Ascending aorta (tissue), 2 donors: ENCODE measurements around the gene ZFX. TPM values are rescaled to one million over a fixed set of nuclear protein-coding genes. Genes with fewer than 3 reads are reported as not detected.
A peak's percentile ranks its signal among the peaks of the same experiment; 100 is the strongest.

ENCODE experiments used
- DNase-seq, 2 donors: peaks; one replicate each; pipeline ENCODE4 v3.0.0-alpha.2; 2019; ENCODE audit warnings: low spot score in 2 of 2
- H3K27ac ChIP-seq, 2 donors: fragments of 200-600 bp; sonication (generic); one replicate each; pipeline ENCODE4 v1.5.1; 2016 to 2017; ENCODE audit warnings: mild to moderate bottlenecking in 1 of 2
- H3K27me3 ChIP-seq: fragments of 200-600 bp; sonication (generic); one replicate; pipeline ENCODE4 v1.5.1; 2017
- H3K36me3 ChIP-seq, 2 donors: fragments of 200-600 bp; sonication (generic); one replicate each; pipeline ENCODE4 v1.5.1; 2016
- H3K4me1 ChIP-seq, 2 donors: fragments of 200-600 bp; sonication (generic); one replicate each; pipeline ENCODE4 v1.5.1; 2016 to 2017; ENCODE audit warnings: mild to moderate bottlenecking in 1 of 2
- H3K4me3 ChIP-seq, 2 donors: fragments of 200-600 bp; sonication (generic); one replicate each; pipeline ENCODE4 v1.5.1; 2016 to 2017; ENCODE audit warnings: mild to moderate bottlenecking in 1 of 2
- H3K9me3 ChIP-seq, 2 donors: fragments of 200-600 bp; sonication (generic); one replicate each; pipeline ENCODE4 v1.5.1; 2016
- intact Hi-C: fragments of 100-400 bp; cut with DNase I; formaldehyde crosslinking; loops from one replicate; pipeline ENCODE4 v1.15.1; 2023
- total RNA-seq: library from RNA; depleted of rRNA; stranded (reverse); fragments of >200 nt; gene quantifications from one replicate; pipeline ENCODE4 v1.1.0, GENCODE V29; 2016
- TF ChIP-seq, protein P1 (sequence below), 3 experiments: fragments of 200-600 bp in 2 of 3; fragments of 450-650 bp in 1 of 3; sonication (generic) in 2 of 3; IDR thresholded peaks; one replicate each; pipeline ENCODE4 v1.5.1; 2016 to 2019; ENCODE audit warnings: antibody characterized with exemption in 3 of 3, mild to moderate bottlenecking in 1 of 3, moderate library complexity in 1 of 3

The ZFX gene
- total RNA-seq, 1 donor from 2014 or later, result 23.4 TPM

- Histone ChIP-seq H3K4me3 (no peak overlapping the region), H3K27me3 (no peaks in the 10 kb centered on the region), H3K9me3 (no peaks in the 10 kb centered on the region), H3K27ac (no peak overlapping the region), H3K36me3 (no peaks in the 10 kb centered on the region), H3K4me1 (no peaks in the 10 kb centered on the region)
- intact Hi-C loops, result no loop called here
- TF ChIP-seq, protein P1, sequence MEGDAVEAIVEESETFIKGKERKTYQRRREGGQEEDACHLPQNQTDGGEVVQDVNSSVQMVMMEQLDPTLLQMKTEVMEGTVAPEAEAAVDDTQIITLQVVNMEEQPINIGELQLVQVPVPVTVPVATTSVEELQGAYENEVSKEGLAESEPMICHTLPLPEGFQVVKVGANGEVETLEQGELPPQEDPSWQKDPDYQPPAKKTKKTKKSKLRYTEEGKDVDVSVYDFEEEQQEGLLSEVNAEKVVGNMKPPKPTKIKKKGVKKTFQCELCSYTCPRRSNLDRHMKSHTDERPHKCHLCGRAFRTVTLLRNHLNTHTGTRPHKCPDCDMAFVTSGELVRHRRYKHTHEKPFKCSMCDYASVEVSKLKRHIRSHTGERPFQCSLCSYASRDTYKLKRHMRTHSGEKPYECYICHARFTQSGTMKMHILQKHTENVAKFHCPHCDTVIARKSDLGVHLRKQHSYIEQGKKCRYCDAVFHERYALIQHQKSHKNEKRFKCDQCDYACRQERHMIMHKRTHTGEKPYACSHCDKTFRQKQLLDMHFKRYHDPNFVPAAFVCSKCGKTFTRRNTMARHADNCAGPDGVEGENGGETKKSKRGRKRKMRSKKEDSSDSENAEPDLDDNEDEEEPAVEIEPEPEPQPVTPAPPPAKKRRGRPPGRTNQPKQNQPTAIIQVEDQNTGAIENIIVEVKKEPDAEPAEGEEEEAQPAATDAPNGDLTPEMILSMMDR (IDR thresholded peaks at IDR 0.05), result no peak
- no peak for DNase-seq
Measured at GRCh38 chrX:24253469-24253868, 103.9 kb downstream of the ZFX start.

- no peaks in the 10 kb centered on the region for H3K9me3 ChIP-seq
- H3K27ac ChIP-seq, result no peak overlapping the region
- TF ChIP-seq, protein P1 (IDR thresholded peaks at IDR 0.05), result no peak
- no peak for DNase-seq
- intact Hi-C loops, result no loop called here
- no peak overlapping the region for H3K4me3 ChIP-seq
- no peaks in the 10 kb centered on the region for H3K27me3 ChIP-seq
- H3K36me3 ChIP-seq, result no peaks in the 10 kb centered on the region
- H3K4me1 ChIP-seq, result no peaks in the 10 kb centered on the region
Measured at GRCh38 chrX:24257011-24257410, 107.5 kb downstream of the ZFX start.

DNA sequence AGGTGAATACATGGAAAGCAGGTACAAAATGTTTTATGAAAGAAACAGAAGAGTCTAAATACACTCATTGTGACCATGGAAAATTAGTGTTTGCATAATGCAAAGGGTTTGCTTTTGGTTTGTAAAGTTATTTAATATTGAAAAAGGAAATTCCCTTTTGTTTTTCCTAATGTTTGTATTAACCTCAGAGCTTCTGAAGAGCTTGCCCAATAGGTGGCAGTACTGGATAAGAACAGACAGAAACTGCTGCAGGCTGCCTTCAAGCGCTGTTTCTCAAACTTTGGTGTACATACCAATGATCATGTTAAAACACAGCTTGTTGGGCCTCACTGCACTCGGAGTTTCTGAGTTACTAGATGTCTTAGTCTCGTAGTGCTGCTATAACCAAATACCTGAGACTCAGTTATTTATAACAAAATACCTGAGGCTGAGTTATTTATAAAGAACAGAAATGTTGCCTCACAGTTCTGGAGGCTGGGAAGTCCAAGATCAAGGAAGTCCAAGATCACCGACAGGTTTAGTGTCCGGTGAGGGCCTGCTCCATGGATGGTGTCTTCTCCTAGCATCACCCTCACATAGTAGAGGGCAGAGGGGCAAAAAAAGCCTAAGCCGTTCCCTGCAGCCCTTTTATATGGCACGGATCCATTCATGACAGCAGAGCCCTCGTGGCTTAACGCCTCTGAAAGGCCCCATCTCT, 110.2 kb downstream of the ZFX start:
- Histone ChIP-seq H3K4me3 (no peak overlapping the region), H3K27ac (no peak overlapping the region), H3K4me1 (no peaks in the 10 kb centered on the region), H3K36me3 (no peaks in the 10 kb centered on the region), H3K9me3 (no peaks in the 10 kb centered on the region), H3K27me3 (no peaks in the 10 kb centered on the region)
- peak in 1 of 2 donors; percentile 66 for DNase-seq
- intact Hi-C loops, result no loop called here
- TF ChIP-seq, protein P1 (IDR thresholded peaks at IDR 0.05), result peak; percentile 24 to 51 (median 41)

- no peaks in the 10 kb centered on the region for H3K4me1 ChIP-seq
- peak; percentile 22 to 70 for DNase-seq
- H3K27me3 ChIP-seq, result no peaks in the 10 kb centered on the region
- H3K9me3 ChIP-seq, result no peaks in the 10 kb centered on the region
- no peak overlapping the region for H3K4me3 ChIP-seq
- intact Hi-C loops, result no loop called here
- TF ChIP-seq, protein P1 (IDR thresholded peaks at IDR 0.05), result no peak
- no peaks in the 10 kb centered on the region for H3K36me3 ChIP-seq
- H3K27ac ChIP-seq, result no peak overlapping the region
Measured at GRCh38 chrX:24260842-24261550, 111.5 kb downstream of the ZFX start.

DNA sequence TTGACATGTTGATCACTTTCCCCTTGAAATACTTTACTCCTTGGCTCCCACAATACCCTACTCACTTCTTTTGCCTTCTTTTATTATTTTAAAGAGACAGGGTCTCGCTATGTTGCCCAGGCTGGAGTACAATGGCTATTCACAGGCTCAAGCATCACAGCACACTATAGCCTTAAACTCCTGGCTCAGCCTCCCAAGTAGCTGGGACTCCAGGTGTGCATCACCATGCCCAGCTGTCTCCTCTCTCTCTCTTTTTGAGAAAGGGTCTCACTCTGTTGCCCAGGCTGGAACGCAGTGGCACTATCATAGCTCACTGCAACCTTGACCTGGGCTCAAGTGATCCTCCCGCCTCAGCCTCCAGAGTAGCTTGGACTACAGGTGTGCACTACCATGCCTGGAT, 112.8 kb downstream of the ZFX start:
- no peak overlapping the region for H3K4me3 ChIP-seq
- intact Hi-C loops, result no loop called here

More for the DNA sequence above, 112.8 kb downstream of the ZFX start:
- Histone ChIP-seq H3K36me3 (no peaks in the 10 kb centered on the region), H3K4me1 (no peaks in the 10 kb centered on the region), H3K9me3 (no peaks in the 10 kb centered on the region), H3K27ac (no peak overlapping the region), H3K27me3 (no peaks in the 10 kb centered on the region)
- TF ChIP-seq, protein P1 (IDR thresholded peaks at IDR 0.05), result no peak
- no peak for DNase-seq
